GM19328 (cell line): ENCODE data around the gene EEF1AKMT3.
A peak's percentile ranks its signal among the peaks of the same experiment; 100 is the strongest.

ENCODE experiments used
- ATAC-seq: cut with Tn5 transposase; IDR thresholded peaks from one replicate; pipeline ENCODE4 v1.9.1; 2021; ENCODE audit warnings: mild to moderate bottlenecking, moderate library complexity; ENCODE audit not compliant: unreplicated experiment

EEF1AKMT3 gene

GRCh38 chr12:57735198-57735855, 37.1 kb upstream of the EEF1AKMT3 start:
- ATAC-seq: no peak

GRCh38 chr12:57735952-57736740, 36.3 kb upstream of the EEF1AKMT3 start:
- ATAC-seq: no peak

- no peak for ATAC-seq
These were observed 35.5 kb upstream of the EEF1AKMT3 start for GRCh38 chr12:57736741-57737466.

GRCh38 chr12:57737467-57738460, 34.6 kb upstream of the EEF1AKMT3 start:
- ATAC-seq: no peak

GRCh38 chr12:57738661-57739237, 33.7 kb upstream of the EEF1AKMT3 start, which contains the start of gene AGAP2:
Gene AGAP2, minus strand, starts transcription at chr12:57738742. Its CDS starts 496 bp downstream, at chr12:57738246.
- no peak for ATAC-seq

- ATAC-seq: no peak
These were observed 33.0 kb upstream of the EEF1AKMT3 start for GRCh38 chr12:57739387-57739786.

GRCh38 chr12:57739914-57740538, 32.4 kb upstream of the EEF1AKMT3 start:
- no peak for ATAC-seq

- no peak for ATAC-seq
These were observed 31.6 kb upstream of the EEF1AKMT3 start for GRCh38 chr12:57740656-57741412.

- no peak for ATAC-seq
These were observed 31.0 kb upstream of the EEF1AKMT3 start for GRCh38 chr12:57741413-57741789.

- ATAC-seq: peak; percentile 48
These were observed 30.3 kb upstream of the EEF1AKMT3 start for GRCh38 chr12:57741844-57742738.

GRCh38 chr12:57743769-57744168, 28.6 kb upstream of the EEF1AKMT3 start:
- ATAC-seq: no peak

GRCh38 chr12:57744194-57744776, 28.1 kb upstream of the EEF1AKMT3 start:
- ATAC-seq: peak; percentile 38

- ATAC-seq: peak; percentile 74
These were observed 27.5 kb upstream of the EEF1AKMT3 start, which contains the start of gene TSPAN31 for GRCh38 chr12:57744777-57745484. Gene TSPAN31, plus strand, starts transcription at chr12:57745039. Its CDS starts 116 bp downstream, at chr12:57745155.

GRCh38 chr12:57745485-57745881, 26.9 kb upstream of the EEF1AKMT3 start:
- ATAC-seq: no peak

- ATAC-seq: no peak
These were observed 26.4 kb upstream of the EEF1AKMT3 start for GRCh38 chr12:57746025-57746424.

- no peak for ATAC-seq
These were observed 23.4 kb upstream of the EEF1AKMT3 start for GRCh38 chr12:57749061-57749460.
